ENCODE data around the gene TMCO1. TPM values are rescaled to one million over a fixed set of nuclear protein-coding genes. Genes with fewer than 3 reads are reported as not detected.
"Not testable (repeated sequence)": the region's sequence is repeated elsewhere in the genome, so short reads cannot be mapped to it uniquely, and the experiment has no call there.

Gene TMCO1
- total RNA-seq, 1 donor from 2014 or later = 102 TPM

GRCh38 chr1:165726169-165726568 is 42.5 kb downstream of the TMCO1 start:
- no peaks in the 10 kb centered on the region for H3K27me3 Mint-ChIP-seq
- H3K27ac Mint-ChIP-seq = no peak overlapping the region
- TF ChIP-seq CTCF (IDR thresholded peaks at IDR 0.05; ENCODE audit: unreplicated experiment) = no peak
- peaks cover 11% of the 10 kb centered on the region for H3K36me3 Mint-ChIP-seq (ENCODE audit: insufficient read depth)
- H3K9me3 Mint-ChIP-seq (ENCODE audit: low read depth) = no peaks in the 10 kb centered on the region
- H3K4me3 Mint-ChIP-seq (ENCODE audit: low read depth) = no peak overlapping the region
- DNase-seq (ENCODE audit: low spot score, unreplicated experiment) = no peak
- no peaks in the 10 kb centered on the region for H3K4me1 Mint-ChIP-seq (ENCODE audit: low read depth)

GRCh38 chr1:165717918-165718515 is 50.7 kb downstream of the TMCO1 start:
- DNase-seq (ENCODE audit: low spot score, unreplicated experiment) = peak; percentile 15
- Mint-ChIP-seq H3K9me3 (ENCODE audit: low read depth) (peaks cover 4% of the 10 kb centered on the region), H3K27me3 (no peaks in the 10 kb centered on the region), H3K4me1 (ENCODE audit: low read depth) (no peaks in the 10 kb centered on the region), H3K4me3 (ENCODE audit: low read depth) (no peak overlapping the region), H3K36me3 (ENCODE audit: insufficient read depth) (no peaks in the 10 kb centered on the region), H3K27ac (no peak overlapping the region)
- peak; percentile 76 for TF ChIP-seq CTCF (IDR thresholded peaks at IDR 0.05; ENCODE audit: unreplicated experiment)

GRCh38 chr1:165716265-165717051 is 52.2 kb downstream of the TMCO1 start:
- H3K27ac Mint-ChIP-seq; H3K4me1 Mint-ChIP-seq (ENCODE audit: low read depth); H3K4me3 Mint-ChIP-seq (ENCODE audit: low read depth); DNase-seq (ENCODE audit: low spot score, unreplicated experiment); H3K27me3 Mint-ChIP-seq; H3K9me3 Mint-ChIP-seq (ENCODE audit: low read depth); H3K36me3 Mint-ChIP-seq (ENCODE audit: insufficient read depth): not testable (repeated sequence)

- no peak for TF ChIP-seq CTCF (IDR thresholded peaks at IDR 0.05; ENCODE audit: unreplicated experiment)
- Mint-ChIP-seq H3K27ac (no peak overlapping the region), H3K36me3 (ENCODE audit: insufficient read depth) (no peaks in the 10 kb centered on the region), H3K27me3 (peaks cover 6% of the 10 kb centered on the region), H3K4me1 (ENCODE audit: low read depth) (no peaks in the 10 kb centered on the region), H3K4me3 (ENCODE audit: low read depth) (no peak overlapping the region), H3K9me3 (ENCODE audit: low read depth) (peaks cover 6% of the 10 kb centered on the region)
- no peak for DNase-seq (ENCODE audit: low spot score, unreplicated experiment)
Observed at GRCh38 chr1:165712764-165713163, 55.9 kb downstream of the TMCO1 start.

- Mint-ChIP-seq H3K27me3 (peaks cover 18% of the 10 kb centered on the region), H3K9me3 (ENCODE audit: low read depth) (peaks cover 4% of the 10 kb centered on the region), H3K4me1 (ENCODE audit: low read depth) (no peaks in the 10 kb centered on the region), H3K36me3 (ENCODE audit: insufficient read depth) (no peaks in the 10 kb centered on the region), H3K27ac (peak overlapping the region; percentile 5), H3K4me3 (ENCODE audit: low read depth) (no peak overlapping the region)
- DNase-seq (ENCODE audit: low spot score, unreplicated experiment) = no peak
- no peak for TF ChIP-seq CTCF (IDR thresholded peaks at IDR 0.05; ENCODE audit: unreplicated experiment)
Observed at GRCh38 chr1:165707984-165708706, 60.5 kb downstream of the TMCO1 start.

Measured in progenitor cell of endocrine pancreas (in vitro differentiated cells).